Parathyroid adenoma (tissue), 2 donors: ENCODE measurements around the gene GALNT10.
A peak's percentile ranks its signal among the peaks of the same experiment; 100 is the strongest.

Experiments
- H2AFZ ChIP-seq: fragments of 300-600 bp; sonication (generic); one replicate; pipeline ENCODE4 v1.7.0; 2017; ENCODE audit warnings: antibody characterized with exemption, mild to moderate bottlenecking
- H3K27ac ChIP-seq: fragments of 300-600 bp; sonication (generic); one replicate; pipeline ENCODE4 v1.7.0; 2017
- H3K27me3 ChIP-seq: fragments of 300-600 bp; sonication (generic); one replicate; pipeline ENCODE4 v1.7.0; 2017; ENCODE audit warnings: low read length; ENCODE audit not compliant: control insufficient read depth, insufficient read depth
- H3K36me3 ChIP-seq: fragments of 300-600 bp; sonication (generic); one replicate; pipeline ENCODE4 v1.7.0; 2017; ENCODE audit warnings: low read length; ENCODE audit not compliant: control insufficient read depth, insufficient read depth
- H3K4me1 ChIP-seq: fragments of 300-600 bp; sonication (generic); one replicate; pipeline ENCODE4 v1.7.0; 2017; ENCODE audit warnings: control low read depth
- H3K4me2 ChIP-seq: fragments of 300-600 bp; sonication (generic); one replicate; pipeline ENCODE4 v1.7.0; 2017; ENCODE audit warnings: low read length
- H3K4me3 ChIP-seq: fragments of 300-600 bp; sonication (generic); one replicate; pipeline ENCODE4 v1.7.0; 2017; ENCODE audit warnings: low read depth, low read length
- H3K79me2 ChIP-seq: fragments of 300-600 bp; sonication (generic); one replicate; pipeline ENCODE4 v1.7.0; 2017; ENCODE audit warnings: control low read depth
- H3K9ac ChIP-seq: fragments of 300-600 bp; sonication (generic); one replicate; pipeline ENCODE4 v1.7.0; 2017; ENCODE audit warnings: mild to moderate bottlenecking
- H3K9me3 ChIP-seq: fragments of 300-600 bp; sonication (generic); one replicate; pipeline ENCODE4 v1.7.0; 2017; ENCODE audit warnings: low read length; ENCODE audit not compliant: control insufficient read depth
- TF ChIP-seq, protein P1 (sequence below): fragments of 300-600 bp; sonication (generic); IDR thresholded peaks from one replicate; pipeline ENCODE4 v1.7.0; 2017; ENCODE audit warnings: antibody characterized with exemption, mild to moderate bottlenecking
- donor health status: primary hyperparathyroidism.

GALNT10 gene

DNA sequence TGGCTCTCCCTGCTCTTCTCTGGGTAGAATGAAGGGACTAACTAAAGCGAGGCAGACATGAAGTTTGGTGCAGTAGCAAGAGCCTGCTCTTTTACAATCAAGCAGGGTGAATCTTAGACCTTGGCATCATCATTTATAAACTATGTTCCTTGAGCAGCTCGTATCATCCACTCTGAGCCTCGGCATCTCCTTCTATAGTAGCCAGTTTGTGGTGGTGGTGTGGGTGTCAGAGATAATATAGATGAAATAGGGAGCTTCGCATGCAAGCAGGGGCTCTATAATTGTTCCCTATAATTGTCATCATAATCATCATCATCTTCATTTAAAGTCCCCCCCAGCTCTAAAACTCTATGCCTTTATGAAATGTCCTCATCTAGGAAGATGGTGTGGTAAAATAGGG is 182.8 kb downstream of the GALNT10 start:
- no peaks in the 10 kb centered on the region for H3K36me3 ChIP-seq
- no peak overlapping the region for H3K4me3 ChIP-seq
- H3K9me3 ChIP-seq: no peaks in the 10 kb centered on the region
- TF ChIP-seq, protein P1, sequence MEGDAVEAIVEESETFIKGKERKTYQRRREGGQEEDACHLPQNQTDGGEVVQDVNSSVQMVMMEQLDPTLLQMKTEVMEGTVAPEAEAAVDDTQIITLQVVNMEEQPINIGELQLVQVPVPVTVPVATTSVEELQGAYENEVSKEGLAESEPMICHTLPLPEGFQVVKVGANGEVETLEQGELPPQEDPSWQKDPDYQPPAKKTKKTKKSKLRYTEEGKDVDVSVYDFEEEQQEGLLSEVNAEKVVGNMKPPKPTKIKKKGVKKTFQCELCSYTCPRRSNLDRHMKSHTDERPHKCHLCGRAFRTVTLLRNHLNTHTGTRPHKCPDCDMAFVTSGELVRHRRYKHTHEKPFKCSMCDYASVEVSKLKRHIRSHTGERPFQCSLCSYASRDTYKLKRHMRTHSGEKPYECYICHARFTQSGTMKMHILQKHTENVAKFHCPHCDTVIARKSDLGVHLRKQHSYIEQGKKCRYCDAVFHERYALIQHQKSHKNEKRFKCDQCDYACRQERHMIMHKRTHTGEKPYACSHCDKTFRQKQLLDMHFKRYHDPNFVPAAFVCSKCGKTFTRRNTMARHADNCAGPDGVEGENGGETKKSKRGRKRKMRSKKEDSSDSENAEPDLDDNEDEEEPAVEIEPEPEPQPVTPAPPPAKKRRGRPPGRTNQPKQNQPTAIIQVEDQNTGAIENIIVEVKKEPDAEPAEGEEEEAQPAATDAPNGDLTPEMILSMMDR: no peak
- no peaks in the 10 kb centered on the region for H3K79me2 ChIP-seq
- H3K4me2 ChIP-seq: no peak overlapping the region
- H2AFZ ChIP-seq: no peak overlapping the region
- no peak overlapping the region for H3K9ac ChIP-seq
- H3K27ac ChIP-seq: no peak overlapping the region
- H3K4me1 ChIP-seq: peaks cover 24% of the 10 kb centered on the region
- H3K27me3 ChIP-seq: no peaks in the 10 kb centered on the region

DNA sequence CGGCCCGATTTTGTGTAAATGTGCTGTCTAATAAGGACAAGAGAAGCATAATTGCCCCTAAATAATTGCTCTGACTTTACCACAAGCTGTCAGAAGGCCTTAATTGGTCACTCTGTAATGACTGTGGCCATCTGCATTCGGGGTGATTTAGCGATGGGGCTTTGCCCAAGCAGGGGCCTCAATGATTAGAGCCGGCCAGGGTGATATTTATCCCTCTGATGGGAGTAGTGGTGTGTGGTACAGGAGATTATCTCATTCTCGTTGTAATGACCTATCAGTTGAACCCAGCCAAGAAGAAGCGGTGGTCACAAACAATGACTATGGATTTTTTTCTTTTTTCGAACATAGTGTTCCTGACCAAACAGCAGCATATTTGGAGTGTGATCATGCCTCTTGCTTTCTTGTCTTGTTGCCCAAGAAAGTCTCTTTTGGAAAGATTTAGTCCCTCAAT is 183.2 kb downstream of the GALNT10 start:
- Histone ChIP-seq H3K9ac (no peak overlapping the region), H3K36me3 (no peaks in the 10 kb centered on the region), H3K4me3 (no peak overlapping the region), H3K27me3 (no peaks in the 10 kb centered on the region), H3K4me2 (no peak overlapping the region), H2AFZ (no peak overlapping the region), H3K9me3 (no peaks in the 10 kb centered on the region), H3K79me2 (no peaks in the 10 kb centered on the region), H3K4me1 (peaks cover 21% of the 10 kb centered on the region), H3K27ac (no peak overlapping the region)
- TF ChIP-seq, protein P1: no peak

DNA sequence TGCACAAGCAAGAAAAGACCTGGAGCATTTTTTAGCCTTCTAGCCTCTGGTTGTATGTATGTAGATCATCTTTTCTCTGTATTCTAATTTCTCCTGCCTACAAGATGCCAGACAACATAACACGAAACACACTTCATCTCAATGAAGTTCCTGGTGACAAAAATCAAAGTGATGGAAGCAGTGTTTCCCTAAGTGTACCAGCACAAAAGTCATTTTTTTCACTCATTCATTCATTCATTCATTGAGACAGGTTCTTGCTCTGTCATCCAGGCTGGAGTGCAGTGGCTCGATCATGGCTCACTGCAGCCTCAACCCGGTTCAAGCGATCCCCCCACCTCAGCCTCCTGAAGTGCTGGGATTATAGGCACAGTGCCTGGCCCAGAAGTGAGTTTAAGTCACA is 183.7 kb downstream of the GALNT10 start:
- H3K27ac ChIP-seq: no peak overlapping the region
- TF ChIP-seq, protein P1: no peak
- H3K27me3 ChIP-seq: no peaks in the 10 kb centered on the region
- no peak overlapping the region for H3K4me3 ChIP-seq
- no peaks in the 10 kb centered on the region for H3K9me3 ChIP-seq
- no peaks in the 10 kb centered on the region for H3K79me2 ChIP-seq
- no peak overlapping the region for H2AFZ ChIP-seq
- no peak overlapping the region for H3K9ac ChIP-seq
- H3K36me3 ChIP-seq: no peaks in the 10 kb centered on the region
- H3K4me2 ChIP-seq: no peak overlapping the region
- peaks cover 20% of the 10 kb centered on the region for H3K4me1 ChIP-seq

DNA sequence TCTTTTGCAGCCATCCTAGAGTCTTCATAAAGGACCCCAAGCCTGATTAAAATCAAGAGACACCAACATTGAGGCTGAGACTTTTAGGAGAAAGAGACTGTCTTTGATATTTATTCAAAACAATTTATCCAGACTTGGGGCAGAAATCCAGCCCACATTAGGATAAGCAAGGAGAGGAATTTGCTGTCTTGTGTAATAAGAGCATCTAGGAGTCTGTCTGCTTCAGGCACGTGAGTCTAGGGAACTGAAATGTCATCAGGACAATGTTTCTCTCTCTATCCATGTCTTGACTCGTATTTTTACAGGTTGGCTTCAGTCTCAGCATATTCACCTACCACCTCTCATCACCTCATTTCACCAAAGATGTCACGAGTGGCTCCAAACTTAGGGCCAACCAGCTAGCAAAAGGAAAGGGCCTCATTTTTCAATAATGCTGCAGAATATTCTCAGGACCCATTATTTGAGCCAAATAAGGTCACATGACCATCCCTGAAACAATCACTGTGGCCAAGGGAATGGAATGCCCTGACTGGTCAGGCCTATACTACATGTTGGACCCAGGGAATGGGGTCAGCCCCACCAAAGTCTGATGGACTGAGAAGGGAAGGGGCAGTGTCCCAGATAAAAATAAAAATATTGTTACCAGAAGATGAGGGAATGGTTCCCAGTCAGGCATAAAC is 184.9 kb downstream of the GALNT10 start:
- no peaks in the 10 kb centered on the region for H3K36me3 ChIP-seq

More for the DNA sequence above, 184.9 kb downstream of the GALNT10 start:
- Histone ChIP-seq H3K4me2 (no peak overlapping the region), H3K9me3 (no peaks in the 10 kb centered on the region), H3K27me3 (no peaks in the 10 kb centered on the region), H3K4me3 (no peak overlapping the region), H3K9ac (no peak overlapping the region), H3K4me1 (peaks cover 8% of the 10 kb centered on the region), H2AFZ (peak overlapping the region; percentile 34), H3K27ac (peak overlapping the region; percentile 60), H3K79me2 (no peaks in the 10 kb centered on the region)
- TF ChIP-seq, protein P1: no peak
